AG08395 (cell line): ENCODE measurements around the gene P2RY2.
A peak's percentile ranks its signal among the peaks of the same experiment; 100 is the strongest.
"Not testable (repeated sequence)": the region's sequence is repeated elsewhere in the genome, so short reads cannot be mapped to it uniquely, and the experiment has no call there.

Experiments
- DNase-seq: peaks from one replicate; pipeline ENCODE4 v3.0.0; 2012; ENCODE audit warnings: mixed read lengths, low spot score

P2RY2 gene

GRCh38 chr11:73267906-73268540 is 49.9 kb downstream of the P2RY2 start:
- no peak for DNase-seq

GRCh38 chr11:73268671-73269271 is 50.7 kb downstream of the P2RY2 start:
- DNase-seq: no peak

DNA sequence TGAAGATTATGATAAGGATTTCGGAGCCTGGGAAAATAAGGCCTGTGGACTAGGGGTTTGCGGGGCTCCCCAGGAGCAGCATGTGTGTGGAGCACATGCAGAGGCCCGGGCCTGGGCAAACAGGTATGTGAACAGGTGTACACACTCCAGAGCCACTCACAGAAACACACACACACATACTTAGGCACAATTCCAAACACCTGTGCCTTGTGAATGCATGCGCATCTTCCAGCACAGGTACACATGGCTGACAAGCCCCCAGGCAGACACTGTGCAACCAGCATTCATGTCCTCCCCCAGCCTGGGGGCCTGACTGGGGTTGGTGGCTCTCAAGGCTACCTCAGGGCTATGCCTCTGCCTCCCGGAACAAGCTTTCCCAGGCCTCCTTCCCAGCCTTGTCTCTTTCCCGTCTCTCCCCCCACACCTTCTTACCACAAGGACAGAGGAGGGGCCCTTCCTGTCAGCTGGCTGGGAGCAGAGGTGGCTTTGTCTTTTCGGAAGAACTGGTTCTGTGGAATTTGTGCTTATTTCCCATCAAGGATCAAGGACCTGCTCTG is 51.5 kb downstream of the P2RY2 start:
- DNase-seq: no peak

DNA sequence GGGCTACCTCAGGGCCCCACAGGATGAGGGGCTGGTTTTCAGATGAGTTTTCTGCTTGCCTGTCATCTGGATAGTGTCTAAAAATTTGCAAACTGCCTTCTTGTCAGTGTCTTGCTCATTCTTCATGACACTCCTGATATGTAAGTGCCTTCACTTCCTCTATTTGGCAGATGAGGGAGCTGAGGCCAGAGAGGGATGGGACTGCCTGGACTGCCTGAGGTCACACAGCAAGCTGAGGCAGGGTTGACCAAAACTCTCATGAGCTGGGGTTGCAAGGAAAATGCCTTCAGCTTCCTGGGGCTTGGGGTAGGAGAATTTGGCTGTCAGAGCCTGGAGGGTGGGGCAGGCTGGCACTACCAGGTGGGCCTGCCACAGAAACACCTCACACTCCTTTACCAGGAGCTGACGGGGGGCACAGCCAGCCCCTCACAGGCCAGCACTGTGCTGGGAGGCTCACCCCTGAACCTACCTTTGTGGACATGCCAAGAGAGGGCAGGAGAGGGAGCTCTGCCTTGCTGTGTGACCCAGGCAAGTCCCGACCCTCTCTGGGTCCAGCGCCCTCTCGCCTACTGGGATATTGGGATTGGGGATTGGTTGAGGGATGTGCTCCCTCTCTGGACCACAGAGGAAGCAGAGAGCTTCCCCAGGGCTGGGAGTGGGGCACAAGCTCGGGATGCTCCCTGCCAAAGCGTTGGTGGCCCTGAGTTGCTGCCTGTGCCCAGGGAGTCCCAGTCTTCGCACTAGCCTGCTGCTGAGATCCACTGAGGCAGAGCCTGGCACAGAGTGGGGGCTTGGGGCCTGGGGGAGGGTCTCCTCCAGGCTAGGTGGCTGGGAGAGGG is 52.2 kb downstream of the P2RY2 start:
- no peak for DNase-seq

GRCh38 chr11:73270855-73271477 is 52.9 kb downstream of the P2RY2 start:
- no peak for DNase-seq

GRCh38 chr11:73271478-73271865 is 53.4 kb downstream of the P2RY2 start:
- DNase-seq: not testable (repeated sequence)

- DNase-seq: peak; percentile 61
These were observed 54.0 kb downstream of the P2RY2 start, which contains the start of gene P2RY6 for GRCh38 chr11:73271936-73272679. Gene P2RY6, plus strand, starts transcription at chr11:73272338. Its CDS starts 24,181 bp downstream, at chr11:73296519.

GRCh38 chr11:73272680-73273038 is 54.6 kb downstream of the P2RY2 start:
- no peak for DNase-seq

DNA sequence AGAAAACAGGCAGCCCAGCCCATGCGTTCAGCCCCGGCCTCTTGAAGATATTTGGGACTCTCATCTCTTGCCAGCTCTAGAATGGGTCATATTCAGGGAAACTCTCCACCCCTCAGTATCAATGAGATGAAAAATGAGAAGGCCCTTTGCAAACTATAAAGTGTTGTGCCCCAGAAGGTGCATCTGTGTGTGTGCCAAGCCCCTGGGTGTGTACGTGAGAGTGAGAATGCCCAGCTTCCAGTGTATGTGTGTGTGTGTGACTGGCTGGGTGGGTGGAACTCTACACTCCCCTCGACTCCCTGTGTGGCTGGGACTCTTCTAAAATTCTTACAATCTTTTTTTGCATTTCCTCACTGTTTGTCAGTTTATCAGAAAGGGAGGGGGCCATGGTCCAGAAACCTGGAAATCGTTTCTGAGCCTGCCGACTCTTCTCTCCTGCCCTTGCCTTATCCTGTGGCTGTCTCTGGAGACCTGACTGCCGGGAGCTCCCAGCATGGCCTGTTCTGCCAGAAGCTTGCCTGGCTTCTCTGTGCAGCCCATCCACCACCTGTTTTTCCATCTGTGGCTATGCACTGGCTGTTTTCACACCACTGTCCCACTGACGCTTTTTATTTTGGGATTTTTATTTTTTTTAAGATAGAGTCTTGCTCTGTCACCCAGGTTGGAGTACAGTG is 55.3 kb downstream of the P2RY2 start:
- no peak for DNase-seq

- DNase-seq: not testable (repeated sequence)
These were observed 56.1 kb downstream of the P2RY2 start for GRCh38 chr11:73274191-73274590.

- no peak for DNase-seq
These were observed 56.8 kb downstream of the P2RY2 start for GRCh38 chr11:73274722-73275380.

GRCh38 chr11:73275381-73275750 is 57.3 kb downstream of the P2RY2 start:
- DNase-seq: no peak

DNA sequence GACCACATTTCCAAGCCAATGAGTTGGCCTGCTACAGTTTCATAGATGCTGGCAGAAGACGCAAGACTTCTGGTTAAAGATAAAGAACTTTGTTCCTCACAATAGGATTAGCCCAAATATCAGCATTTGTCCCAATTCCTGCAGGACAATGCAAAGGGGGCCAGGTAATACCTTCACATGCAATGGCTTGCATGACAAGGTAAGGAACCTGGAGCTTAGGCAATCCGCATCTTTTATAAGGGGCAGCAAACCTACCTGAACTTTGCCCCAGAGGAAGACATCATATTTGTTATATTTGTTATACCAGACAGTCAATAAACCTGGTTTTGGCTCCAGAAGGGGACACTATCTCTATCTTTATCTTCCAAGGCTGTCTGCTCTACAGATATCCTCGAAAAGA is 59.4 kb downstream of the P2RY2 start:
- no peak for DNase-seq

DNA sequence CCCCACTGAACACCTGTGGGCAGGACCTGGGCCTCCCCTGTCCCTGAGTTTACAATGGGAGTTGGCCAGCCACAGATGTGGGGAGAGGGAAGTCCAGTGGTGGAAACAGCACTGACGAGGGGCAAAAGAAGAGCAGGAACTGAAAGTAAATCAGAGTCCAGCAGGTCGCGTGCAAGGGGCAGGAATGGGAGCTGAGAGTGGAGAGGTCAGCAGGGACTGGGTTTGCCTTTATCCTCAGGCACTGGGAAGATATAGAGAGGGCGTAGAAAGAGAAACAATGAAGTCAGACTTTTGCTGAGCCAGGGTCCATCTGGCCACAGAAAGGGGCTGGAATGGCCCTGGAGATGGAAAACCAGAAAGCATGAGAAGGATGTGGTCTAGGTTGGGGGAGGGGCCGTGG is 62.5 kb downstream of the P2RY2 start:
- DNase-seq: no peak

GRCh38 chr11:73281201-73281741 is 63.2 kb downstream of the P2RY2 start:
- no peak for DNase-seq

GRCh38 chr11:73281796-73282660 is 63.9 kb downstream of the P2RY2 start:
- no peak for DNase-seq

DNA sequence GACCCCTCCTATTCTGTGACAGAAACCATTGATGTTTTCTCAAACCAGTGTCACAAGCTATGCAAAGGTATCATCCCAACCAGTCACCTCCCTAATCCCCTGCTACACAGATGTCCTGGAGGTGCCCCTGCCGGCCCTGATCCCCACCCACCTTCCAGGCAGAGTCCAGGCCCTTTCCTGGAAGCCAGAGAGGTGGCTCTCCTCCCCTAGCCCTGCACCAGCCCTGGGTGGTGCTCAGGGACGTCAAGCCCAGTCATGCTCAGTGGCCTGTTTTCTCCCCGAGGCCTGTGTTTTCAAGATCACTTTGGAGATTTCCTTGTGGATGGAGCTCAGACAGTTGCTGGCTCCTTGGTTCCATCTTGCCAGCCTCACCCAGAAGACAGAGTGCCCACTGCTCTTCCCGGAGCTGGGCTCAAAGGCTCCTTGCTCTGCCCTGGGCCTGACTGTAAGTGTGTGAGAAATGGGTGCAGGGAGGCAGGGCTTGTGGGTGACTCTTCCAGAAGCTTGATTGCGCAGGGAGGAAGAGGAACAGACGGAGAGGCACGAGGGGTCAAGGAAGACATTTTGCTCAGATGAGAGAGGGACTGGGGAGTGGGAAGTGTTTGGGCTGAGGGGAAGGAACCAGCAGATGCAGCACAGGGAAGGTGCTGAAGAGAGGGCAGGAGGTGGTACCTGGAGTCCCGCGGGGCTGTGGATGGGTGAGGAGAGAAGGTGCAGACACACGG is 65.4 kb downstream of the P2RY2 start:
- no peak for DNase-seq

DNA sequence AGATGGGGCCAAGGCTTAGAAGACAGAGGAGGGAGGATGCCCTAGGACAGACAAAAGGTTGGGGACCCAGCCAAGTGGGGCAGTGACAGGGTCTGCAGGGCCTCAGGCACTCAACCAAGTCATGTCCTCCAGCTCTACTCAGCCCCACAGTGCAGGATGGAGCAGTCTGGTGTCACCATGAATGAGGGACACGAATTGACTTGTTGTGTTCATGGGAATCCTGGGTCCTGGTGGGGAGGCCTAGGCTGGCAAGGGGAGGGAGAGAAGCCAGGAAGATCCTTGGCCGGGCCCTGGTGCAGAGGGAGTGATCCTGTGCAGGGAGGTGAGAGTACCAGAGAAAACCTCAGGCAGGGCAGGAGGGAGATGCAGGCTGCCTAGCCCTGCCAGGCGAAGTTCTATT is 66.0 kb downstream of the P2RY2 start:
- DNase-seq: no peak

- no peak for DNase-seq
These were observed 67.6 kb downstream of the P2RY2 start for GRCh38 chr11:73285721-73286120.
